HepG2 (cell line): ENCODE results near the gene ACSM3. TPM values are rescaled to one million over a fixed set of nuclear protein-coding genes. Genes with fewer than 3 reads are reported as not detected.

Experiments
- CAMTA2 ChIP-seq: sonication (generic); formaldehyde crosslinking; IDR thresholded peaks from 2 replicates; pipeline ENCODE4 v1.4.0; 2020; ENCODE audit warnings: mild to moderate bottlenecking, missing genetic modification reagents, borderline replicate concordance
- DMAP1 ChIP-seq: IDR thresholded peaks from 2 replicates; pipeline ENCODE4 v1.6.1; 2016
- FOXA1 ChIP-seq, 2 experiments: fragments of 450-650 bp in 1 of 2; sonication (generic) in 1 of 2; formaldehyde crosslinking in 1 of 2; IDR thresholded peaks; 2 replicates each; pipeline versions ENCODE4 v1.4.0 to v1.6.1; 2016 to 2020; ENCODE audit warnings: missing genetic modification reagents in 1 of 2
- FOXM1 ChIP-seq: sonication (generic); formaldehyde crosslinking; IDR thresholded peaks from 2 replicates; pipeline ENCODE4 v1.5.0; 2020; ENCODE audit warnings: missing genetic modification reagents
- FOXO4 ChIP-seq: sonication (generic); formaldehyde crosslinking; conservative IDR thresholded peaks from 2 replicates; pipeline ENCODE4 v1.8.1; 2023; ENCODE audit warnings: missing genetic modification reagents
- GZF1 ChIP-seq: sonication (generic); formaldehyde crosslinking; IDR thresholded peaks from 2 replicates; pipeline ENCODE4 v1.5.1; 2020; ENCODE audit warnings: mild to moderate bottlenecking, missing genetic modification reagents
- JDP2 ChIP-seq: sonication (generic); formaldehyde crosslinking; IDR thresholded peaks from 2 replicates; pipeline ENCODE4 v1.8.1; 2022; ENCODE audit warnings: missing genetic modification reagents, borderline replicate concordance
- MLX ChIP-seq: IDR thresholded peaks from 2 replicates; pipeline ENCODE4 v1.6.1; 2016
- NFYB ChIP-seq: sonication (generic); formaldehyde crosslinking; IDR thresholded peaks from 2 replicates; pipeline ENCODE4 v1.4.0; 2020; ENCODE audit warnings: missing genetic modification reagents
- PRMT3 ChIP-seq: sonication (generic); formaldehyde crosslinking; IDR thresholded peaks from 2 replicates; pipeline ENCODE4 v1.8.1; 2022; ENCODE audit warnings: low read depth, mild to moderate bottlenecking, moderate library complexity, missing genetic modification reagents, borderline replicate concordance
- SNAPC5 ChIP-seq: sonication (generic); formaldehyde crosslinking; IDR thresholded peaks from 2 replicates; pipeline ENCODE4 v1.8.1; 2023; ENCODE audit warnings: mild to moderate bottlenecking, missing genetic modification reagents, borderline replicate concordance
- XRCC5 ChIP-seq: fragments of 200-400 bp; formaldehyde crosslinking; optimal IDR thresholded peaks from 2 replicates; pipeline ENCODE3; 2017; ENCODE audit warnings: mild to moderate bottlenecking, low read length
- ZFP62 ChIP-seq: sonication (generic); formaldehyde crosslinking; IDR thresholded peaks from 2 replicates; pipeline ENCODE4 v1.4.0; 2020; ENCODE audit warnings: missing genetic modification reagents
- ZNF18 ChIP-seq: sonication (generic); formaldehyde crosslinking; IDR thresholded peaks from 2 replicates; pipeline ENCODE4 v1.8.0; 2022; ENCODE audit warnings: mild to moderate bottlenecking, missing genetic modification reagents; ENCODE audit not compliant: insufficient replicate concordance
- ZNF280B ChIP-seq: sonication (generic); formaldehyde crosslinking; IDR thresholded peaks from 2 replicates; pipeline ENCODE4 v1.5.0; 2020; ENCODE audit warnings: missing genetic modification reagents, mild to moderate bottlenecking, borderline replicate concordance
- ZNF33B ChIP-seq: sonication (generic); formaldehyde crosslinking; IDR thresholded peaks from 2 replicates; pipeline ENCODE4 v1.5.1; 2020; ENCODE audit warnings: mild to moderate bottlenecking, missing genetic modification reagents
- ZNF496 ChIP-seq: sonication (generic); formaldehyde crosslinking; IDR thresholded peaks from 2 replicates; pipeline ENCODE4 v1.8.1; 2023; ENCODE audit warnings: mild to moderate bottlenecking, moderate library complexity, missing genetic modification reagents; ENCODE audit not compliant: insufficient replicate concordance
- ZNF614 ChIP-seq: IDR thresholded peaks from 2 replicates; pipeline ENCODE4 v1.6.1; 2018; ENCODE audit warnings: missing biosample characterization, missing genetic modification reagents, inconsistent platforms, borderline replicate concordance
- ZNF784 ChIP-seq: sonication (generic); formaldehyde crosslinking; IDR thresholded peaks from 2 replicates; pipeline ENCODE4 v1.5.1; 2020; ENCODE audit warnings: missing genetic modification reagents, mild to moderate bottlenecking, borderline replicate concordance
- polyA plus RNA-seq, 8 experiments: library from polyadenylated mRNA; depleted of rRNA in 3 of 8; stranded (reverse) in 7 of 8; unstranded in 1 of 8; fragments of >200 nt; fragmentation: Illumina TruSeq in 4 of 8; extraction: Trizol in 4 of 8; gene quantifications; 2 replicates each; pipeline versions ENCODE4 v1.2.1 to v1.2.3, GENCODE V29; 2011 to 2016; ENCODE audit warnings: low read depth in 4 of 8, missing spikeins in 1 of 8, mixed read lengths in 1 of 8; ENCODE audit not compliant: insufficient read depth in 1 of 8
- total RNA-seq, 5 experiments: library from RNA; depleted of rRNA; stranded (reverse); fragments of >200 nt; fragmentation: Illumina TruSeq; extraction: Trizol; gene quantifications; 2 replicates each; pipeline ENCODE4 v1.2.3, GENCODE V29; 2016; ENCODE audit warnings: low read depth in 1 of 5

ACSM3 gene
- total and polyA plus RNA-seq, 2 of the 13 experiments (the other 11 are each of a cell fraction or from before 2014, with no cell fraction given) = 74.0 to 108 TPM

GRCh38 chr16:20806168-20807050 is 42.6 kb downstream of the ACSM3 start, which contains the start of the genes ERI2 and REXO5 (continued):
- TF ChIP-seq ZNF18 (CRISPR knock-in tag) (no peak), PRMT3 (CRISPR knock-in tag) (no peak), NFYB (CRISPR knock-in tag) (peak; percentile 67; the same call in 1 of the 2 replicates), ZNF496 (no peak), FOXA1 (IDR thresholded peaks at IDR 0.05) (no peak), FOXA1 (CRISPR knock-in tag; IDR thresholded peaks at IDR 0.05) (0 out of 2 replicates have a peak, but pooled peaks have one; percentile 27), ZFP62 (no peak), XRCC5 (peak; percentile 67), JDP2 (CRISPR knock-in tag) (peak; percentile 60; the same call in 1 of the 2 replicates), FOXO4 (CRISPR knock-in tag) (peak; percentile 98; the same call in 1 of the 2 replicates), ZNF280B (CRISPR knock-in tag) (peak; percentile 95; the same call in 1 of the 2 replicates), ZNF784 (CRISPR knock-in tag) (peak; percentile 98), MLX (CRISPR knock-in tag) (no peak), GZF1 (peak; percentile 94), ZNF614 (CRISPR knock-in tag) (peak; percentile 88), CAMTA2 (CRISPR knock-in tag) (peak; percentile 86; the same call in 1 of the 2 replicates), DMAP1 (CRISPR knock-in tag) (peak; percentile 99), FOXM1 (CRISPR knock-in tag) (peak; percentile 54), SNAPC5 (CRISPR knock-in tag) (peak; percentile 97), ZNF33B (0 out of 2 replicates have a peak, but pooled peaks have one; percentile 97)
